Measurements from ENCODE around the gene ADAM19.

The ADAM19 gene

DNA sequence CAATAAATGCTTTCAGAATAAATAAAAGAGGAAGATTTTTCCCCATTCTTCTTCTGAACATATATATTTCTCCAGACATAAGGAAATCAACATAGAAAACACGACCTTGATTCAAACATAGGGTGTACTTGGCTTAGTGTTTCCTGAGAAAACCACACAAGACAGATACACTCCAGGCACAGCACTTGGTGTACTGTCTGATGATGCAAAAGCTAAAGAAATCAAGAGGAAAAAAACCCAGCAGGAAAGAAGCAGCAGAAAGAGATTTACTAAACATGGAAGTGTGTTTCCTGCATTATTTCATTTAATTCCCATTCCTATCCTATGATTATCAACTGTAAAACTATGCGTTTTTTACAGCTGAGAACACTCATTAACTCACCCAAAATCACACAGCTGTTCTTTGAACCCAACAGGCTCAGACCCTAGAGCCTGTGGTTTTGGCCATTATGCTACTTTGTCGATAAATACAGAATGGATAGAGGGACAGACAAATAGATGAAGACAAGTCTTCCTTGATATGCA is 69.4 kb downstream of the ADAM19 start:
- TF ChIP-seq, protein P1, sequence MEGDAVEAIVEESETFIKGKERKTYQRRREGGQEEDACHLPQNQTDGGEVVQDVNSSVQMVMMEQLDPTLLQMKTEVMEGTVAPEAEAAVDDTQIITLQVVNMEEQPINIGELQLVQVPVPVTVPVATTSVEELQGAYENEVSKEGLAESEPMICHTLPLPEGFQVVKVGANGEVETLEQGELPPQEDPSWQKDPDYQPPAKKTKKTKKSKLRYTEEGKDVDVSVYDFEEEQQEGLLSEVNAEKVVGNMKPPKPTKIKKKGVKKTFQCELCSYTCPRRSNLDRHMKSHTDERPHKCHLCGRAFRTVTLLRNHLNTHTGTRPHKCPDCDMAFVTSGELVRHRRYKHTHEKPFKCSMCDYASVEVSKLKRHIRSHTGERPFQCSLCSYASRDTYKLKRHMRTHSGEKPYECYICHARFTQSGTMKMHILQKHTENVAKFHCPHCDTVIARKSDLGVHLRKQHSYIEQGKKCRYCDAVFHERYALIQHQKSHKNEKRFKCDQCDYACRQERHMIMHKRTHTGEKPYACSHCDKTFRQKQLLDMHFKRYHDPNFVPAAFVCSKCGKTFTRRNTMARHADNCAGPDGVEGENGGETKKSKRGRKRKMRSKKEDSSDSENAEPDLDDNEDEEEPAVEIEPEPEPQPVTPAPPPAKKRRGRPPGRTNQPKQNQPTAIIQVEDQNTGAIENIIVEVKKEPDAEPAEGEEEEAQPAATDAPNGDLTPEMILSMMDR (IDR thresholded peaks at IDR 0.05; ENCODE audit: low read depth, low read length) = no peak
- no peak overlapping the region for H3K4me3 ChIP-seq (ENCODE audit: low read depth, low read length)

DNA sequence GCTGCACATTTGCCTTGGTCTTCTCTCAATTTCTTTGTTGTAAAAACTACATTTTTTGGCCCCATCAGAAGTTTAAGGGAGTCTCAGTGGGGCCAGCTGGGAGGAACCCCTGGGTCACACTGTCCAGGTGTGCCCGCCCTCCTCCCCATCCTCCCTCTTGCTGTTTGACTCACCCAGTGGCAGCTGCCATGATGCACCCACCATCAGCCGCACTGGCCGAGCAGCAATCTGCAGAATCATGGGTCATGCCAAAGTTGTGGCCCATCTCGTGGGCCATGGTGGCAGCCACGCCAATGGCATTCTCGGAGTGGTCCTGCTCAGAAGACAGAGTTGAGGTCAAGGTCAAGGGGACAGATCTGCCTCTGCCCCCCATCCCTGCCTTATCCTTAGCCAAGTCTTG is 70.1 kb downstream of the ADAM19 start:
- no peak overlapping the region for H3K4me3 ChIP-seq (ENCODE audit: low read depth, low read length)
- TF ChIP-seq, protein P1 (IDR thresholded peaks at IDR 0.05; ENCODE audit: low read depth, low read length) = no peak

DNA sequence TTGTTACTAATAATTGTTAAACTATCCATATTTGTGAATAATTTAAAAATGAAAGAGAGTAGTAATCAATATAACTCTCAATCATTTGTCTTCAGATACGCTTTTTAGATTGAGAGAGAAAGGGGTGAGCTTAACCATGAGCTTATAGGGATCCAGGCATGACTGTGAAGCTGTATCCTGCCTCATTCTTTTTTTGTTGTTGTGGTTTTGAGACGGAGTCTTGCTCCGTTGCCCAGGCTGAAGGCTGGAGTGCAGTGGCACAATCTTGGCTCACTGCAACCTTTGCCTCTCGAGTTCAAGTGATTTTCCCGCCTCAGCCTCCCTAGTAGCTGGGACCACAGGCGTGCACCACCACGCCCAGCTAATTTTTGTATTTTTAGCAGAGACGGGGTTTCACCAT is 71.5 kb downstream of the ADAM19 start:
- TF ChIP-seq, protein P1 (IDR thresholded peaks at IDR 0.05; ENCODE audit: low read depth, low read length) = no peak
- H3K4me3 ChIP-seq (ENCODE audit: low read depth, low read length) = no peak overlapping the region

DNA sequence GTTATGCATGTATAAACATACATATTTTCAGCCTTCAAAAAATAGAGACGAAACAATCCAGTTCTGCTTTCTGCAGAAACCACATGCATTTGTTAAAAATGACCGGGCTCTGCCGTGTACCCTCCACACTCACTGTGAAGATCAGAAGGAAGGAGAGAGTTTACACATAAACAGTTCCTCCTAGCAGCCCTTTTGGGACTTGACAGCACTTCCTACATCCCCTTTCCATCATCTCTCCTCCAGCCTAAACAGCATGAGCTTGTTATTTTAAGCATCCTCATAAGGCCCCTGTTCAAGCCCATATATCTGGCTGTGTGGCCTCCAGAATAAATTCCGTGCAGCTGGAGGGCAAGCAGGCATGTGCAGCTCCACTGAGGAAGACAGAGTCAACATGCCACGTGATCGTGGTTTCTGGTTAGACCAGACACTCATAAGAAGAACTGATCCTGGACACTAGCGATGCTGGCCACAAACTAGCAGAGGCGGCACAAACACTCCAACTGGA is 73.4 kb downstream of the ADAM19 start:
- H3K4me3 ChIP-seq (ENCODE audit: low read depth, low read length) = no peak overlapping the region
- TF ChIP-seq, protein P1 (IDR thresholded peaks at IDR 0.05; ENCODE audit: low read depth, low read length) = no peak

DNA sequence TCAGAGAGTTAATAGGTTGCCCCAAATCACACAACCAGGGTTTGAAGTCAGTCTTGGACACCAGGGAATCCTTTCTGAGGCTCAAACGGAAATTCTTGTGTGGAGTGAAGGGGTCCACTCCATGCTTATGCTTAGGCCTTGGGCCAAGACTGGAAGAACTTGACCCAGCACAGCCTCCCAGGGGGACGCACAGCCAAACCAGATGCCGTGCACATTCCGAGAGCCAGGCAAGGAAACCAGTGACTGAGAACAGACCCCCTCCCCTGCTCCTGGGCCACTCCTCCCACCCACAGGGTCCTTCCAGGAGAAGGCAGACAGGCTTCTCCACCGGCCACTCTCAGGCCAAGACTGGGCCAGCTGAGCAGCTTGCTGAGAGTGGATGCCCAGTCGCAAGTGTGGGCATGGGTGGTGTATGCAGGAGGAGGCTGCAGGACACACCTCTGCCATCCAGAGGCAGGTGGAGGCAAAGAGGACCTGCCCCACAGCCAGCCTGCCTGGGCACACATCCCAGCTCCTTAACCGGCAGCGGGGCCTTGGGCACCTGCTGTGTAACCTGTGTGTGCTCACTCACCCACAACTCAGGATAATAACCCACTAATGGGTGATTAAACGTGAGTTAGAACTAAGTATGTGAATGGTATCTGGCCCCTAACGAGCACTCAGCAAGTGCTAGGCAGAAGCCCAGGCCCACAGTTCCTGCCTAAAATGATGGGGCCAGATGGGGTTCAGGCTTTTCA is 77.5 kb downstream of the ADAM19 start:
- H3K4me3 ChIP-seq (ENCODE audit: low read depth, low read length) = no peak overlapping the region
- TF ChIP-seq, protein P1 (IDR thresholded peaks at IDR 0.05; ENCODE audit: low read depth, low read length) = no peak

DNA sequence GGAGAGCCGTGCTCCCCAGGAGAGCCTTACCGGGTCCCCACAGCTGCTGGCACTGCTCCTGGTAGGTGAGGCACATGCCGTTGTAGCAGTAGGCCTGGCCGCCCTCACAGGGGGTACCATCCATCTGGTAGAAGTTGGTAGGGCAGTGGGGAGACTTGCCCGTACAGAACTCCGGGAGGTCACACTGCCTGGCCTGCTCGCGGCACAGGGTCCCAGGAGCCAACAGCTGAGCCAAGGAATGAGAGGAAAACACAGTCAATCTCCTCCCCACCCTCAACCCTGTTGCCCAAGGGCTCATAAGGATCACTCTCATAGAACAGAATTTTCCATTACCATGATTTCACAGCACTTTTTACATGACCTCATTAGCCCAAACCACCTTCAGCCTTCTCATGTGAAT is 78.7 kb downstream of the ADAM19 start:
- TF ChIP-seq, protein P1 (IDR thresholded peaks at IDR 0.05; ENCODE audit: low read depth, low read length) = no peak
- H3K4me3 ChIP-seq (ENCODE audit: low read depth, low read length) = no peak overlapping the region

DNA sequence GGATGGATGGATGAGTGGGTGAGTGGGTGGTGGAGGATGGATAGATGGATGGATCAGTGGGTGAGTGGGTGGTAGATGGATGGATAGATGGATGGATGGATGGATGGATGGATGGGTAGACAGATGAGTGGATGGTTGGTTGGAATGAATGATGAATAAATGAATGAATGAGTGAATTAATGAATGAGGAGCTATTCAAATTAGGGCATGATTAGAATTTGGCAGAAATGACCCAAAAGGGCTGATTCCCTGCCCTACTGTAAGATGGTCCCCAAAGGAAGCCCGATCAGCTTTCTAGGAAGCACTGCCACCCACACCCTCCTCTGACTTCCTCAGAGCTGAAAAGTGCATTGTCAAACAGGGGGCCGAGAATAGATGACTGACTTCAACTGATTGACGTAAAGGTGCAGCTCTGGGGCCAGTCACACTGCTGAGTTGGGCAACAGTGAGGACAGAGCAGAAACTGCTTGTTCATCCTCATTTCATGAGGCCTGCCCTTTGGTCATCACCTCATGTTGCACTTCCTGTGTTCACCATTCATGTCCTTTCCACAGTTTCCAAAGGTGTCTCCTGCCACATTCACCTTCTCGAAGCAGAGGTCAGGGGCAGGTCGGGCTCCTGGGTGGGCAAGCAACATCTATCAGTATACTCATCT is 81.3 kb downstream of the ADAM19 start:
- no peak overlapping the region for H3K4me3 ChIP-seq (ENCODE audit: low read depth, low read length)
- TF ChIP-seq, protein P1 (IDR thresholded peaks at IDR 0.05; ENCODE audit: low read depth, low read length) = no peak
